WTC11 (cell line): ENCODE data around the gene PNISR.

ENCODE experiments used
- CTCF ChIP-seq: fragments of 200-600 bp; IDR thresholded peaks from 2 replicates; pipeline ENCODE4 v1.8.0; 2022; ENCODE audit warnings: antibody characterized with exemption
- FOXJ3 ChIP-seq: sonication (generic); formaldehyde crosslinking; IDR thresholded peaks from 2 replicates; pipeline ENCODE4 v1.9.0; 2021; ENCODE audit warnings: missing genetic modification reagents, mild to moderate bottlenecking, borderline replicate concordance
- FOXP4 ChIP-seq: sonication (generic); formaldehyde crosslinking; IDR thresholded peaks from 2 replicates; pipeline ENCODE4 v1.8.0; 2022; ENCODE audit warnings: mild to moderate bottlenecking, missing genetic modification reagents
- OVOL2 ChIP-seq: fragments of 250-450 bp; sonication (Bioruptor Pico); IDR thresholded peaks from 2 replicates; pipeline ENCODE4 v1.9.0; 2021; ENCODE audit warnings: mild to moderate bottlenecking, borderline replicate concordance
- TEAD1 ChIP-seq: sonication (generic); formaldehyde crosslinking; IDR thresholded peaks from 2 replicates; pipeline ENCODE4 v1.8.0; 2022; ENCODE audit warnings: mild to moderate bottlenecking, missing genetic modification reagents
- TF ChIP-seq, protein P1 (sequence below): sonication (generic); formaldehyde crosslinking; IDR thresholded peaks from 2 replicates; pipeline ENCODE4 v1.8.1; 2022; ENCODE audit warnings: low read depth, mild to moderate bottlenecking, moderate library complexity, missing genetic modification reagents, borderline replicate concordance
- TF ChIP-seq, protein P2 (sequence below): sonication (generic); formaldehyde crosslinking; IDR thresholded peaks from 2 replicates; pipeline ENCODE4 v1.8.1; 2022; ENCODE audit warnings: missing genetic modification reagents, borderline replicate concordance

- no peak for TF ChIP-seq CTCF
- TF ChIP-seq, protein P1, sequence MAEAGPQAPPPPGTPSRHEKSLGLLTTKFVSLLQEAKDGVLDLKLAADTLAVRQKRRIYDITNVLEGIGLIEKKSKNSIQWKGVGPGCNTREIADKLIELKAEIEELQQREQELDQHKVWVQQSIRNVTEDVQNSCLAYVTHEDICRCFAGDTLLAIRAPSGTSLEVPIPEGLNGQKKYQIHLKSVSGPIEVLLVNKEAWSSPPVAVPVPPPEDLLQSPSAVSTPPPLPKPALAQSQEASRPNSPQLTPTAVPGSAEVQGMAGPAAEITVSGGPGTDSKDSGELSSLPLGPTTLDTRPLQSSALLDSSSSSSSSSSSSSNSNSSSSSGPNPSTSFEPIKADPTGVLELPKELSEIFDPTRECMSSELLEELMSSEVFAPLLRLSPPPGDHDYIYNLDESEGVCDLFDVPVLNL (CRISPR knock-in tag), result no peak
- no peak for TF ChIP-seq FOXP4 (CRISPR knock-in tag)
- no peak for TF ChIP-seq FOXJ3 (CRISPR knock-in tag)
- TF ChIP-seq, protein P2, sequence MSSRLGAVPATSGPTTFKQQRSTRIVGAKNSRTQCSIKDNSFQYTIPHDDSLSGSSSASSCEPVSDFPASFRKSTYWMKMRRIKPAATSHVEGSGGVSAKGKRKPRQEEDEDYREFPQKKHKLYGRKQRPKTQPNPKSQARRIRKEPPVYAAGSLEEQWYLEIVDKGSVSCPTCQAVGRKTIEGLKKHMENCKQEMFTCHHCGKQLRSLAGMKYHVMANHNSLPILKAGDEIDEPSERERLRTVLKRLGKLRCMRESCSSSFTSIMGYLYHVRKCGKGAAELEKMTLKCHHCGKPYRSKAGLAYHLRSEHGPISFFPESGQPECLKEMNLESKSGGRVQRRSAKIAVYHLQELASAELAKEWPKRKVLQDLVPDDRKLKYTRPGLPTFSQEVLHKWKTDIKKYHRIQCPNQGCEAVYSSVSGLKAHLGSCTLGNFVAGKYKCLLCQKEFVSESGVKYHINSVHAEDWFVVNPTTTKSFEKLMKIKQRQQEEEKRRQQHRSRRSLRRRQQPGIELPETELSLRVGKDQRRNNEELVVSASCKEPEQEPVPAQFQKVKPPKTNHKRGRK (CRISPR knock-in tag), result no peak
- TF ChIP-seq TEAD1, result no peak
- TF ChIP-seq OVOL2 (CRISPR knock-in tag), result no peak
Measured at GRCh38 chr6:99359800-99360199, 65.3 kb downstream of the PNISR start.
